Astrocyte of the cerebellum (primary cell): ENCODE results near the gene GADD45A.

Experiments
- DNase-seq: peaks from one replicate; pipeline ENCODE4 v3.0.0-alpha.2; 2011; ENCODE audit warnings: low read depth
- H3K4me3 ChIP-seq: 2 replicates; pipeline ENCODE4 v1.5.1; 2011; ENCODE audit warnings: mild to moderate bottlenecking, low read depth, low read length, moderate library complexity
- CTCF ChIP-seq: IDR thresholded peaks from 2 replicates; pipeline ENCODE4 v1.5.1; 2012; ENCODE audit warnings: low read length, low read depth, moderate library complexity, mild to moderate bottlenecking; ENCODE audit errors: missing control alignments
- in situ Hi-C: cut with HindIII; loops from 2 replicates; pipeline ENCODE4 v1.10.0; 2017; ENCODE audit warnings: low sequenced_read_pairs

Gene GADD45A

GRCh38 chr1:67686267-67687197 is 1.5 kb downstream of the GADD45A start:
- DNase-seq = peak; percentile 91
- no peak for TF ChIP-seq CTCF
- in situ Hi-C loops = loop anchor here (25.0 kb wide), 1 partner anchor 149 kb away; no protein-coding TSS in a partner anchor
- peak overlapping the region; percentile 94 for H3K4me3 ChIP-seq

- no peak for TF ChIP-seq CTCF
- in situ Hi-C loops = loop anchor here (25.0 kb wide), 1 partner anchor 150 kb away; no protein-coding TSS in a partner anchor
- H3K4me3 ChIP-seq = peak overlapping the region; percentile 94
- no peak for DNase-seq
These were observed 2.2 kb downstream of the GADD45A start for GRCh38 chr1:67687198-67687545.

- TF ChIP-seq CTCF = no peak
- in situ Hi-C loops = loop anchor here (25.0 kb wide), 1 partner anchor 150 kb away; no protein-coding TSS in a partner anchor
- peak overlapping the region; percentile 94 for H3K4me3 ChIP-seq
- peak; percentile 52 for DNase-seq
These were observed 2.6 kb downstream of the GADD45A start for GRCh38 chr1:67687649-67688048.

GRCh38 chr1:67688526-67689219 is 3.7 kb downstream of the GADD45A start:
- no peak overlapping the region for H3K4me3 ChIP-seq
- no peak for TF ChIP-seq CTCF
- in situ Hi-C loops = loop anchor here (25.0 kb wide), 1 partner anchor 151 kb away; no protein-coding TSS in a partner anchor
- no peak for DNase-seq

- no peak overlapping the region for H3K4me3 ChIP-seq
- in situ Hi-C loops = loop anchor here (25.0 kb wide), 1 partner anchor 152 kb away; no protein-coding TSS in a partner anchor
- TF ChIP-seq CTCF = no peak
- DNase-seq = no peak
These were observed 4.4 kb downstream of the GADD45A start for GRCh38 chr1:67689267-67690017.

GRCh38 chr1:67690018-67690363 is 5.0 kb downstream of the GADD45A start:
- DNase-seq = no peak
- H3K4me3 ChIP-seq = no peak overlapping the region
- in situ Hi-C loops = loop anchor here (25.0 kb wide), 1 partner anchor 153 kb away; no protein-coding TSS in a partner anchor

More at GRCh38 chr1:67690018-67690363, 5.0 kb downstream of the GADD45A start:
- TF ChIP-seq CTCF = no peak
